ENCODE data around the gene SLC38A6.

Gene SLC38A6

DNA sequence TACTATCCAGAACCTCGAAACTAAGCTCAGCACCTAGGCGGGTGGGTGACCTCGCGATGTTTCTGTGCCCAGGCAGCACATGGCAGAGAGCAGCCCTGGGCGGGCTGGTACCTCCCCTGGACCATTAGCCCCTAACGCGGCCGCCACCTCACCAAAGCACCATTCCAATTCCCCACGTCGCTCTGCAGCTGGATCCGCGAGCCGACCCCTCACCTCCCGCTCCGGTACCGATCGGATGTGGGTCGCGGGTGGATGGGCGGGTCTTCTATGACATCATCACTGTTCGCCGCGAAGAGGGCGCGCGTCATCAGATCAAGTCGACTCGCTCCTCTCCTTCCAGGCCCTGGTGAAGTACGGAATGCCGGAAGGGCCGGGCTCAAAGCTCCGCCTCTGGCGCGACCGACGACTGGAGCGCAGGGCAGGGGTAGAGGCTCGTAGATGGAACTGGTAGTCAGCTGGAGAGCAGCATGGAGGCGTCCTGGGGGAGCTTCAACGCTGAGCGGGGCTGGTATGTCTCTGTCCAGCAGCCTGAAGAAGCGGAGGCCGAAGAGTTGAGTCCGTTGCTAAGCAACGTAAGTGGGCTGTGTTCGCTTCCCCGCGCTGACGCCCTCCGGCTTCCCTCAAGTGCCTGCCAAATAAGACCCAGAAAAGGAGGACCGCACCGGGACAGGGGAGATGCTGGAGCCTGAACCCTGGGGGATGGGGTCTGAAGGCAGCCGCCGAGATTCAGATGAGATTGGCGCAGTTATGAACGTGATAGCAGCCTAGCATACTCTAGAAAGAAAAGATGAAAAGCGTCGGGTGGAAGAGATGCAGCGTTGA lies at the start of gene SLC38A6, which contains the start of gene TRMT5:
Gene SLC38A6, plus strand, starts transcription at position 435 of the 822 bp plus-strand sequence. Its CDS starts 33 bp downstream, at position 468.
Gene TRMT5, minus strand, starts transcription at position 269 of the 822 bp plus-strand sequence. Its CDS starts 106 bp downstream, at position 163.
- peak; percentile 92 for DNase-seq (ENCODE audit: low spot score)

DNA sequence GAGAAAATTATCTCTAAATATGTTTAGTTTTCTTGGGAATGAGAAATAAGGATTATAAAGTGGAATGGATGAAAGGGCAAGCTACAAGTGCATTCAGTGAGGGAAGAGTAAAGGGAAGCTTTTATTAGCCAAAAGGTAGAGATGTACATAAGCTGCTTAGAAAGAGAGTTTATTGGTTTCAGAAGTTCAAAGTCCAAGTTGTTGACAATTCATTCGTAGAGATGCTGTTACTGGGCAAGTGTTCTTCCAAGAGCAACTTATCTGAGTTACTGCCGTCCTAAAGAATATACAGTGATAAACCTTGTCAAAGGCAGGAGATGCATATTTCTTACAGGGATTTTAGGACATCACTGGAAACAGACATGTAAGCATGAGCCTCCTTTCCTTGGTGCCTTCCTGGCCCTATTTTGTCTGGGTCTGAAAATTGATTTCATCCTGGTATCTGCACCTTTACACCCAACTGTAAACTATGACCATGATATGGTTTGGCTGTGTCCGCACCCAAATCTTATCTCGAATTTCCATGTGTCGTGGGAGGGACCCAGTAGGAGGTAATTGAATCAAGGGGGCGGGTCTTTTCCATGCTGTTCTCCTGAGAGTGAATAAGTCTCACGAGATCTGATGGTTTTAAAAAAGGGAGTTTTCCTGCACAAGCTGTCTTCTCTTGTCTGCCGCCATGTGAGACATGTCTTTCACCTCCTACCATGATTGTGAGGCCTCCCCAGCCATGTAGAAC lies 47.0 kb upstream of the SLC38A6 start:
- no peak for DNase-seq (ENCODE audit: low spot score)

DNA sequence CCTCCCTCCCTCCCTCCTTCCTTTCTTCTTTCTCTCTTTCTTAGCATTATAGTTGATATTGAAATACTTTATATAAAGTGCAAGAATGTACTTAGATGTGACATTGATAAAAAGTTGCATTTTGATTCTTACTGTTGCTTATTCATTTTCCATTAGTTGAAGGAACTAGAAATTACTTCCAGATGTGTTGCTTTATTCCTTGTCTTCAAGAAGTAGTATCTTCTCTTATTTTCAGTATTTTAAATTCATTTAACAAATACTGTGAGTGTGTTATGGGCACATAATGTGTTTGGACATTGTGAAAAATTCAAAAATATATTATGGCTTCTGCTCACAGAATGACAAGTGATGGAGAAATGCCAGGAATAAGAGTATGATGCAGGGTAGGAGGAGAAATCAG lies 45.7 kb upstream of the SLC38A6 start:
- no peak for DNase-seq (ENCODE audit: low spot score)

- DNase-seq (ENCODE audit: low spot score): no peak
These were observed 37.4 kb upstream of the SLC38A6 start for GRCh38 chr14:60943637-60944032.

- no peak for DNase-seq (ENCODE audit: low spot score)
These were observed 36.8 kb upstream of the SLC38A6 start for GRCh38 chr14:60944204-60944603.

- no peak for DNase-seq (ENCODE audit: low spot score)
These were observed 35.1 kb upstream of the SLC38A6 start for GRCh38 chr14:60945984-60946383.

- DNase-seq (ENCODE audit: low spot score): no peak
These were observed 34.3 kb upstream of the SLC38A6 start for GRCh38 chr14:60946773-60947172.

- no peak for DNase-seq (ENCODE audit: low spot score)
These were observed 29.1 kb upstream of the SLC38A6 start for GRCh38 chr14:60951776-60952435.

DNA sequence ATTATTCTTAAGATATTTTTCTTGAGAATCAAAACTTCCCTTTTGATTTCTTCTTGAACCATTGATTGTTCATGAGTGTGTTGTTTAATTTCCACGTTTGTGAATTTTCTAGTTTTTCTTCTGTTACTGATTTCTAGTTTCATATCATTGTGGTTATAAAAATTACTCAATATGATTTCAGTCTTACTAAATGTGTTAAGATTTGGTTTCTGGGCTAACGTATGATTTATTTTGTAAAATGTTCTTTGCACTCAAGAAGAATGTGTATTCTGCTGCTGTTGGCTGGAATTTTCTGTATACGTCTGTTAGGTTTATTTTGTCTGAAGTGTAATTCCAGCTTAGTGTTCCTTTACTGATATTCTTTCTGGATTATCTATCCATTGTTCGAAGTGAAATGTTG lies 24.8 kb upstream of the SLC38A6 start:
- DNase-seq (ENCODE audit: low spot score): no peak

- no peak for DNase-seq (ENCODE audit: low spot score)
These were observed 24.4 kb upstream of the SLC38A6 start for GRCh38 chr14:60956632-60957031.

DNA sequence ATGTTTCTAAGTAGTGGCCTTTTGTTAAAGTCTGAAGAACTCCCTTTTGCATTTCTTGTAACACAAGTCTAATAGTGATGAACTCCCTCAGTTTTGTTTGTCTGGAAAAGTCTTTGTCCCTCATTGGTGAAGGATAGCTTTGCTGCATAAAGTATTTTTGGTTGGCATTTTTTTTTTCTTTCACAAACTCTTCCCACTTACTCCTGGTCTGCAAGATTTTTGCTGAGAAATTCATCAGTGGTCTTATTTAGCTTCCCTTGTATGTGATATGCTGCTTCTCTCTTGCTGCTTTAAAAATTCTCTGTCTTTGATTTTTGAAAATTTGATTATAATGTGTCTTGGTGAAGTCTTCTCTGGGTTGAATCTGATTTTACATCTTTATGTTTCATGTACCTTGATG lies 22.9 kb upstream of the SLC38A6 start:
- no peak for DNase-seq (ENCODE audit: low spot score)

- DNase-seq (ENCODE audit: low spot score): no peak
These were observed 17.3 kb upstream of the SLC38A6 start for GRCh38 chr14:60963761-60964160.

DNA sequence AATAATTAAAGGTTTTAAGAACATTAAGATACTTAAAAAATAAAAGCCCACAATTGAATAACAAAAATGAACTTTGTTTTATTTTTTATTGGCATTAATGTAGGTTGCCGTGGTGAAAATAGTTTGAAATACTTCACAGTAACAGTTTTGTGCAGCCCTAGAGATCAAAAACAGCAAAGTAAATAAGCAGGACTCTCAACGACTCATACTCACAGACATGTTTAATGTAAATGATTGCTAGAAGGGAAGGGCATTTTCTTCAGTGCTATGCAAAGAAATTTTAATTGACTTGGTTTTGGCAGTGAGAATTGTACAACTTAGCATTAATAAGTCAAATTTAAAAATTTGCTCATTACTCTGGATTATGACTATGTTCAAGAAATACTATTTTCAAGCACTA lies 16.1 kb upstream of the SLC38A6 start:
- DNase-seq (ENCODE audit: low spot score): no peak

DNA sequence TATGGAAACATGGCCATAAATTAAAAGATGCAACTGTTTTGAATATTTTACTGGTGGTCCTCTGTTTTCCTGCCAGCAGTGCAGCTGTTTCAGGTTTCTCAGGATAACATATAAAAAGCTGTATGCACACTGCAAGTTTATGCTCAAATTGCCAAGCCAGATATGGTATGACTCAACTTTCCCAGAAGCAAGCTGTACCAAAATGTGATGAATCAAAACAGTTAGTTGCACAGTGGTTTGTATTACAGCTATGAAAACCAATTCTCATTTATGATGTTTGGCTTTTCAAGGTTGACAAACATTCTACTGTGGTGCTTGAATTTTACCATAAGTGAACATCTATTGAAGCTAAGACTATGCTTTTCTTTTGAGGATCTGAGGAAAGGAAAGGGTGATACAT lies 15.6 kb upstream of the SLC38A6 start:
- no peak for DNase-seq (ENCODE audit: low spot score)

DNA sequence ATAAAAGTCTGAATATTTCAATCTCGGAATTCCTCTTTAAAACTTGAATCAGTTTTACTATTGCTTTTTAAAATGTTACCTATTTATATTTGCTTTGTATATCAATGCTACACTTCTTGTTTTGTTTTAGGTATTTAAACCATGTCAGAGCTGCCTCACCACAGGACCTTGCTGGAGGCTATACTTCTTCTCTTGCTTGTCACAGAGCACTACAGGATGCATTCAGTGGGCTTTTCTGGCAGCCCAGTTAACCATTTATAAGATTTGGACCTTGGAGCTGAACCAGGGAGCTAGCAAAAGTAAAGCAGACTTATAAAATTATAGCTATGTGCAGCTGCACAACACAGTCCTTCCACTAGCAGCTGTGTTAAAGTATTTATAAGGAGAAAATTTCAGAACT lies 12.9 kb upstream of the SLC38A6 start:
- DNase-seq (ENCODE audit: low spot score): no peak

- no peak for DNase-seq (ENCODE audit: low spot score)
These were observed 12.4 kb upstream of the SLC38A6 start for GRCh38 chr14:60968671-60969070.

DNA sequence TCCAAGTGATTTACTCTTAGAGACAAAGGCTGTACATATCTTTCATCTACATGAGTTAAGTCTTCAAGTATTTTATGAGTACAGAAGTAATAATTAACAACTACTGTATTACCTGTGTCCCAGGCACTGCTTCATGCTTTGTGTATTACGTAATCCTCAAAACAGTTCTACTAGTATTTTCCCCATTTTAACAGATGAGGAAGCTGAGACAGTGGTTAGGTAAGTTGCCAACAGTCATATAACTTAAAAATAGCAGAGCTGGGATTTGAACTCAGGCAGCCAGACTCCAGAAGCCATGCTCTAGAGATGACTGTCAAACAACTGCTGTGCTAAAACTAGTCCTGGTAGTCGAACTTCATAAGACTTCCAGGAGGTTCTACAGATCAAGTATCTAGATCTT lies 10.9 kb upstream of the SLC38A6 start:
- no peak for DNase-seq (ENCODE audit: low spot score)

- no peak for DNase-seq (ENCODE audit: low spot score)
These were observed 9.8 kb upstream of the SLC38A6 start for GRCh38 chr14:60971271-60971670.

DNA sequence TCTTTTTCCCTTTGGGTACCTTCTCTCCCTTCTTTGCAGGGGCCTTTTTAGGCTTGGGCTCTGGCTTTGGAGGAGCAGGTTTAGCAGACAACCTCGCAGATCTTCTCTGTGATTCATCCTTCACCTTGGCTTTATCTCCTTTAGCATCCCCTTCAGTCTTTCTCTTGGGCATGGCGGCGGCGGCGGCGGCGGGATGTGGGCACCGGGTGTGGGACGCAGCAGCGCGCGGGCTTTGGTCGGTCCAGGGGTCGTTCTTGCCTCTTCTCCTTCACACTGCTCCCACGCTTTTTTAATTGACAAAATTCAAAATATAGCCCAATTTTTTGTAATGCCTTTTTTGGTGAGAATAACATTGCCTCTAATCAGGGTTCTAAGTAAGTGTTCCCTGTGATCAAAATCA lies 8.8 kb upstream of the SLC38A6 start:
- DNase-seq (ENCODE audit: low spot score): no peak

- no peak for DNase-seq (ENCODE audit: low spot score)
These were observed 8.0 kb upstream of the SLC38A6 start for GRCh38 chr14:60973070-60973469.

GRCh38 chr14:60974090-60974651 lies 6.9 kb upstream of the SLC38A6 start:
- DNase-seq (ENCODE audit: low spot score): no peak

DNA sequence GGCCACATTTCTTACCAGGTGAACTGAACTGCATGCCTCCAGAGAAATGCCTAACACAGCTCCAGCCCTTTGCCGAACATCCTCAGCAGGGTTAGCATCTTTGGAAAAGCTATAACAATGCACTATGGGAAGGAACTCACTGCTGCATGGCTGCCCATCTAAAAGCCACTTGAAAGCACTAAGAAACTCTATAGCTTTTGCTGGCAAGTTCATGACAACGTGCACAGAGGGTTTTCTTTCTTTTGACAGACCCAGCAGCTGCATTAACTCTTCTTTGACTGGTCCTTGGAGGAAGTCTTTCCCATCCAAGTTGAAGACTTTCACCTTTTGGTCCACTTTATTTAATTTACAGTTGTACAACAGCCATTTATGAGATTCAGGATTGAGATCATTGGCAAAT lies 5.5 kb upstream of the SLC38A6 start:
- no peak for DNase-seq (ENCODE audit: low spot score)
